ENCODE data around the gene MRPS27. TPM values are rescaled to one million over a fixed set of nuclear protein-coding genes. Genes with fewer than 3 reads are reported as not detected.
A peak's percentile ranks its signal among the peaks of the same experiment; 100 is the strongest.

Gene MRPS27
- total RNA-seq, 1 donor from 2014 or later, result 37.0 TPM

DNA sequence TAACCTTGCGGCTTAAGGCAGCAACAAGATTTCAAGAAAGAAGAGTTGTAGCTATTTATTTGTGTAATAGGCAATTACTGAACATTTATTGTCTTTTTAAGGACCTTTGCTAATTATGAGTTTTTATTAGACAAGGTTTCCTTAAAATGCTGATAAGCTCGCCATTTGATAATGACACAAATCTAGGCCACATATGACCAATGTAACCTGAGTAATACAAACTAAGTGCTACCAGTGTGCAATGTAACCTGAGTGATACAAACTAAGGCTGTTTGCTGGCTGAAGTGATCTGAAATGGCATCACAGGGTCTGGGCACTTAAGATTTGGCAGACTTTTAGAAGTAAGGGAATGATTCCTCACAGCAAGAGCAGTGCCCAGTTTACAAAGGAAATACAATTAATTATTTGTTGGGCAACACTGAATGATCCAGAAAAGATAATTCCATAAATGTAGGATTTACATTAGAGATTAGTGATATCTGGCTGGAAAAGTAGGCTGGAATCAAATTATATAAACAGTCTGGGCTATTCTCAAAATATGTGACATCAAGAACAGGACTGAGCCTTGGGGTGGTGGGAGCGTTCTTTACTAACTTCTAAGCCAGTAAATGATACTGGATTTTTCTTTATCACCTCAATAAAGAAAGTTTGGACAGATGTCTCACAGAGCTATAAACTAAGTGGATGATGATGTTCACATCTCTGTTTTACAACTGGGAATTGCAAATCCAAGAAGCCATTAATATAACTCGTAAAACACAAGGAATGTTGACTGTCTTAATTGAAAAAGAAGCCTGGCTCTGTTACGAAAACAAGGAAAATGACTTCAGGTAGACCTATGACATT, 54.8 kb downstream of the MRPS27 start:
- TF ChIP-seq EZH2 (IDR thresholded peaks at IDR 0.05; ENCODE audit: insufficient read depth, low read length), result no peak

GRCh38 chr5:72256536-72256935, 63.5 kb downstream of the MRPS27 start:
- H3K36me3 ChIP-seq (ENCODE audit: insufficient read depth, low read length), result no peaks in the 10 kb centered on the region
- peak overlapping the region; percentile 11 for H3K27ac Mint-ChIP-seq (ENCODE audit: unreplicated experiment)
- H3K9me3 Mint-ChIP-seq (ENCODE audit: unreplicated experiment), result no peaks in the 10 kb centered on the region
- no peaks in the 10 kb centered on the region for H3K27me3 ChIP-seq (ENCODE audit: insufficient read depth, low read length)
- H3K4me1 Mint-ChIP-seq (ENCODE audit: low read depth, unreplicated experiment), result peaks cover 10% of the 10 kb centered on the region
- no peaks in the 10 kb centered on the region for H4K20me1 ChIP-seq (ENCODE audit: insufficient read depth, low read length)
- H3K36me3 Mint-ChIP-seq (ENCODE audit: low read depth, unreplicated experiment), result peaks cover under 1% of the 10 kb centered on the region
- H3K4me3 ChIP-seq (ENCODE audit: insufficient read depth, low read depth, low read length), result no peak overlapping the region
- peak; percentile 10 for DNase-seq (ENCODE audit: low read depth)
- H3K27ac ChIP-seq (ENCODE audit: low read depth, low read length), result no peak overlapping the region
- H3K4me2 ChIP-seq (ENCODE audit: low read length), result no peak overlapping the region
- no peak overlapping the region for H2AFZ ChIP-seq (ENCODE audit: low read depth, low read length)
- H3K27me3 Mint-ChIP-seq (ENCODE audit: low read depth, unreplicated experiment), result no peaks in the 10 kb centered on the region
- TF ChIP-seq, protein P1, sequence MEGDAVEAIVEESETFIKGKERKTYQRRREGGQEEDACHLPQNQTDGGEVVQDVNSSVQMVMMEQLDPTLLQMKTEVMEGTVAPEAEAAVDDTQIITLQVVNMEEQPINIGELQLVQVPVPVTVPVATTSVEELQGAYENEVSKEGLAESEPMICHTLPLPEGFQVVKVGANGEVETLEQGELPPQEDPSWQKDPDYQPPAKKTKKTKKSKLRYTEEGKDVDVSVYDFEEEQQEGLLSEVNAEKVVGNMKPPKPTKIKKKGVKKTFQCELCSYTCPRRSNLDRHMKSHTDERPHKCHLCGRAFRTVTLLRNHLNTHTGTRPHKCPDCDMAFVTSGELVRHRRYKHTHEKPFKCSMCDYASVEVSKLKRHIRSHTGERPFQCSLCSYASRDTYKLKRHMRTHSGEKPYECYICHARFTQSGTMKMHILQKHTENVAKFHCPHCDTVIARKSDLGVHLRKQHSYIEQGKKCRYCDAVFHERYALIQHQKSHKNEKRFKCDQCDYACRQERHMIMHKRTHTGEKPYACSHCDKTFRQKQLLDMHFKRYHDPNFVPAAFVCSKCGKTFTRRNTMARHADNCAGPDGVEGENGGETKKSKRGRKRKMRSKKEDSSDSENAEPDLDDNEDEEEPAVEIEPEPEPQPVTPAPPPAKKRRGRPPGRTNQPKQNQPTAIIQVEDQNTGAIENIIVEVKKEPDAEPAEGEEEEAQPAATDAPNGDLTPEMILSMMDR (IDR thresholded peaks at IDR 0.05; ENCODE audit: insufficient read depth, low read depth, low read length), result no peak
- no peak for TF ChIP-seq EZH2 (IDR thresholded peaks at IDR 0.05; ENCODE audit: insufficient read depth, low read length)
- no peak overlapping the region for H3K9ac ChIP-seq (ENCODE audit: low read length)
- FAIRE-seq, result no peak
- peaks cover 5% of the 10 kb centered on the region for H3K79me2 ChIP-seq (ENCODE audit: insufficient read depth, low read length)
- H3K9me3 ChIP-seq (ENCODE audit: insufficient read depth, low read depth, low read length), result no peaks in the 10 kb centered on the region
- H3K4me3 Mint-ChIP-seq (ENCODE audit: unreplicated experiment), result no peak overlapping the region
- peaks cover 7% of the 10 kb centered on the region for H3K4me1 ChIP-seq (ENCODE audit: insufficient read depth, low read length)

More for the DNA sequence above, 54.8 kb downstream of the MRPS27 start:
- Histone ChIP-seq H3K4me3 (ENCODE audit: insufficient read depth, low read depth, low read length) (no peak overlapping the region), H3K4me2 (ENCODE audit: low read length) (no peak overlapping the region), H3K4me1 (ENCODE audit: insufficient read depth, low read length) (no peaks in the 10 kb centered on the region), H2AFZ (ENCODE audit: low read depth, low read length) (no peak overlapping the region), H3K79me2 (ENCODE audit: insufficient read depth, low read length) (peaks cover 6% of the 10 kb centered on the region), H3K27ac (ENCODE audit: low read depth, low read length) (no peak overlapping the region), H3K36me3 (ENCODE audit: insufficient read depth, low read length) (no peaks in the 10 kb centered on the region), H3K9me3 (ENCODE audit: insufficient read depth, low read depth, low read length) (no peaks in the 10 kb centered on the region), H3K27me3 (ENCODE audit: insufficient read depth, low read length) (no peaks in the 10 kb centered on the region), H4K20me1 (ENCODE audit: insufficient read depth, low read length) (peaks cover 4% of the 10 kb centered on the region), H3K9ac (ENCODE audit: low read length) (no peak overlapping the region)
- FAIRE-seq (peak; percentile 71), DNase-seq (ENCODE audit: low read depth) (no peak)
- Mint-ChIP-seq H3K36me3 (ENCODE audit: low read depth, unreplicated experiment) (peaks cover 2% of the 10 kb centered on the region), H3K4me3 (ENCODE audit: unreplicated experiment) (no peak overlapping the region), H3K9me3 (ENCODE audit: unreplicated experiment) (no peaks in the 10 kb centered on the region), H3K27me3 (ENCODE audit: low read depth, unreplicated experiment) (no peaks in the 10 kb centered on the region), H3K27ac (ENCODE audit: unreplicated experiment) (no peak overlapping the region), H3K4me1 (ENCODE audit: low read depth, unreplicated experiment) (peaks cover 3% of the 10 kb centered on the region)

DNA sequence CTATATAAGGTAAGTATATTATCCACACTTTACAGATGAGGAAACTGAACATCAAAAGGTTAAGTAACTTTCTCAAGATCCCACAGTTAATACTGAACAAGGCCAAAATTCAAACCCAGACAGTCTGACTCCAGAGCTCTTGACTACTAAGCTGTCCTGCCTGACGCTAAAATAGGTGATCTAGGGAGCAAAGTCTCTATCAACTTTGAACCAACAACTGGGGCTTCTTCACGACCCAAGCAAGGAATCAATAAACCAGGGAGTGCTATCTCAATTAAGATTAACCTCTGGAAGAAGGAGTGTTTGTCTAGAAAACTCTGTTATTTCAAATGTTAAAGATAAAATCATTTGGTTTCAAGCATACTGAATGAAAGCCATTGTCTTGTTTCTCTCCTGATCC, 64.4 kb downstream of the MRPS27 start:
- no peak overlapping the region for H3K4me3 Mint-ChIP-seq (ENCODE audit: unreplicated experiment)
- no peaks in the 10 kb centered on the region for H3K27me3 Mint-ChIP-seq (ENCODE audit: low read depth, unreplicated experiment)
- H3K9me3 Mint-ChIP-seq (ENCODE audit: unreplicated experiment), result no peaks in the 10 kb centered on the region
- Histone ChIP-seq H3K9me3 (ENCODE audit: insufficient read depth, low read depth, low read length) (no peaks in the 10 kb centered on the region), H2AFZ (ENCODE audit: low read depth, low read length) (no peak overlapping the region), H3K4me3 (ENCODE audit: insufficient read depth, low read depth, low read length) (no peak overlapping the region), H3K79me2 (ENCODE audit: insufficient read depth, low read length) (peaks cover 10% of the 10 kb centered on the region), H4K20me1 (ENCODE audit: insufficient read depth, low read length) (no peaks in the 10 kb centered on the region), H3K4me2 (ENCODE audit: low read length) (no peak overlapping the region), H3K4me1 (ENCODE audit: insufficient read depth, low read length) (peaks cover 7% of the 10 kb centered on the region), H3K9ac (ENCODE audit: low read length) (no peak overlapping the region), H3K27me3 (ENCODE audit: insufficient read depth, low read length) (no peaks in the 10 kb centered on the region), H3K27ac (ENCODE audit: low read depth, low read length) (no peak overlapping the region), H3K36me3 (ENCODE audit: insufficient read depth, low read length) (no peaks in the 10 kb centered on the region)
- FAIRE-seq (no peak), DNase-seq (ENCODE audit: low read depth) (no peak)
- no peak overlapping the region for H3K27ac Mint-ChIP-seq (ENCODE audit: unreplicated experiment)
- H3K36me3 Mint-ChIP-seq (ENCODE audit: low read depth, unreplicated experiment), result no peaks in the 10 kb centered on the region
- peaks cover 16% of the 10 kb centered on the region for H3K4me1 Mint-ChIP-seq (ENCODE audit: low read depth, unreplicated experiment)
- TF ChIP-seq, protein P1 (IDR thresholded peaks at IDR 0.05; ENCODE audit: insufficient read depth, low read depth, low read length), result no peak
- no peak for TF ChIP-seq EZH2 (IDR thresholded peaks at IDR 0.05; ENCODE audit: insufficient read depth, low read length)
